ENCODE data around the gene MED17. TPM values are rescaled to one million over a fixed set of nuclear protein-coding genes. Genes with fewer than 3 reads are reported as not detected.
A peak's percentile ranks its signal among the peaks of the same experiment; 100 is the strongest.
"Not testable (repeated sequence)": the region's sequence is repeated elsewhere in the genome, so short reads cannot be mapped to it uniquely, and the experiment has no call there.

MED17 gene
- total and polyA plus RNA-seq, 3 experiments from 2014 or later, result 25.1 to 42.8 (median 39.4) TPM

DNA sequence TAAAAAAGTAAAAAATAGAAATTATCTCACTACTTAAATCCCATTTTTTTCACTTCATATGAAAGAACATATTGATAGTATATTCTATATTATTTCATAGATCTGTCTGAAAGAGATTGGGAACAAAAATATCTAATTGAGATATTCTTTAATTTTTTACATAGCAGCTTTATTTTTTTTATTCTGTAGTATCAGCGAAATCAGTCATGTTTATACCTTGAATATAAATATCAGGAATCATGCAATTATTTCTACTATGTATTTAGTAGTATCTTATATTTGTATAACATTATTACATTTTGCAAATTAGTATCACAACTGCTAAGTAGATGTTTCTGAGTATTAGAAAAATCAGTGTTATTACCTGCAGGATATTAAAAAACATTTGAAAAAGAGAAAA lies 22.2 kb upstream of the MED17 start:
- H3K27me3 ChIP-seq (ENCODE audit: insufficient read depth, low read length, poor library complexity, severe bottlenecking), result no peaks in the 10 kb centered on the region
- no peaks in the 10 kb centered on the region for H3K9me3 ChIP-seq (ENCODE audit: low read length)
- ChIA-PET POLR2A (no interaction called here), CTCF (no interaction called here)
- Mint-ChIP-seq H3K9me3 (no peaks in the 10 kb centered on the region), H3K4me1 (no peaks in the 10 kb centered on the region), H3K27ac (no peak overlapping the region), H3K4me3 (no peak overlapping the region), H3K36me3 (peaks cover 8 to 65% (median 25%) of the 10 kb centered on the region in 3 donors), H3K27me3 (no peaks in the 10 kb centered on the region)
- no peak overlapping the region for H3K27ac ChIP-seq (ENCODE audit: low read depth, low read length)
- DNase-seq, result no peak
- no peaks in the 10 kb centered on the region for H3K36me3 ChIP-seq (ENCODE audit: insufficient read depth, low read length)
- H3K4me3 ChIP-seq (ENCODE audit: low read length), result no peak overlapping the region
- H3K4me1 ChIP-seq (ENCODE audit: insufficient read depth, low read length), result no peaks in the 10 kb centered on the region

DNA sequence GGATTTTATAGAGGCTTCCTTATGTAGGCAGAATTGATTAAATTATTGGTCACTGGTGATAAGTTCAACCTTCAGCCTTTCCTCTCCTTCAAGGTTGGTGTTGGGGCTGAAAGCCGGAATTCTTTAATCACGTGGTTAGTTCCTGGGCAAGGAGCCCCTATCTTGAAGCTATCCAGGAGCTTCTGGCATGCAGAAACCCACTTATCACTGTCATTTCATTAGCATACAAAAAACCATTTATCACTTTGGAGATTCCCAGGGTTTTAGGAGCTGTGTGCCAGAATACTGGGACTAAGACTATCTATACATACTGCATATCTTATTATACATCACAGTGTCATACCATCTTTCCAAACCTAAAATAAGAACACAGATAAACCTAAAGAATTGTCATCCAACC lies 18.5 kb upstream of the MED17 start:
- no peak overlapping the region for H3K4me3 Mint-ChIP-seq
- H3K4me3 ChIP-seq (ENCODE audit: low read length), result no peak overlapping the region
- no peaks in the 10 kb centered on the region for H3K4me1 ChIP-seq (ENCODE audit: insufficient read depth, low read length)
- no peaks in the 10 kb centered on the region for H3K9me3 Mint-ChIP-seq
- CTCF ChIA-PET, result no interaction called here
- no peaks in the 10 kb centered on the region for H3K36me3 ChIP-seq (ENCODE audit: insufficient read depth, low read length)
- H3K9me3 ChIP-seq (ENCODE audit: low read length), result no peaks in the 10 kb centered on the region
- H3K27me3 ChIP-seq (ENCODE audit: insufficient read depth, low read length, poor library complexity, severe bottlenecking), result no peaks in the 10 kb centered on the region
- no peaks in the 10 kb centered on the region for H3K27me3 Mint-ChIP-seq
- H3K4me1 Mint-ChIP-seq, result no peaks in the 10 kb centered on the region
- POLR2A ChIA-PET, result no interaction called here
- no peak overlapping the region for H3K27ac ChIP-seq (ENCODE audit: low read depth, low read length)
- peaks cover 0 to 34% (median 10%) of the 10 kb centered on the region in 3 donors for H3K36me3 Mint-ChIP-seq
- no peak for DNase-seq
- H3K27ac Mint-ChIP-seq, result peak overlapping the region in 1 of 8 donors; percentile 14

DNA sequence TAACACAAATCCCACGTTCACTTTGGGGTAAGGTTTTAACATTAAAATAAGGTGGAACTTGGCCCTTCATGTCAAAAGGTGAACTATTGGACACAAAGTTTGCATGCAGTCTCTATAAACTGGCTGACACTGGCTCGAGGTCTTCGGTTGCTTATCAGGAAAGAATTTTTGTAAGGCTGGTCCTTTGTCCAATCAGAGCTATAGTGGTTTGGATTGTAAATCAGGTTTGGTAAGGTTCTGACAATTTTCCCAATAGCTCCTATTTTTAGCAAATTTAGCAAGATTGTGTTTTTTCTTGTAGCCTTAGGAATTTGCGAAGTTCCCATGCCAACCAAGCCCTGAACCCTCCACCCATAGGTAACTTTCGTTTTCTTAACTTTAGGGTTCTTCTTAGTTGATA lies 17.6 kb upstream of the MED17 start:
- H3K36me3 Mint-ChIP-seq, result peaks cover 0 to 25% (median 5%) of the 10 kb centered on the region in 3 donors
- H3K27ac Mint-ChIP-seq, result no peak overlapping the region
- no peak for DNase-seq
- POLR2A ChIA-PET, result no interaction called here
- H3K27me3 ChIP-seq (ENCODE audit: insufficient read depth, low read length, poor library complexity, severe bottlenecking), result no peaks in the 10 kb centered on the region
- H3K4me3 Mint-ChIP-seq, result no peak overlapping the region
- CTCF ChIA-PET, result interaction anchor here (0.8 kb wide), 1 partner anchor 18 kb away, joined by 3 read pairs; the partner anchor contains the start of gene MED17
- no peaks in the 10 kb centered on the region for H3K27me3 Mint-ChIP-seq
- no peaks in the 10 kb centered on the region for H3K9me3 Mint-ChIP-seq
- no peaks in the 10 kb centered on the region for H3K36me3 ChIP-seq (ENCODE audit: insufficient read depth, low read length)
- H3K9me3 ChIP-seq (ENCODE audit: low read length), result no peaks in the 10 kb centered on the region
- no peaks in the 10 kb centered on the region for H3K4me1 ChIP-seq (ENCODE audit: insufficient read depth, low read length)
- H3K4me1 Mint-ChIP-seq, result no peaks in the 10 kb centered on the region
- no peak overlapping the region for H3K4me3 ChIP-seq (ENCODE audit: low read length)
- no peak overlapping the region for H3K27ac ChIP-seq (ENCODE audit: low read depth, low read length)

DNA sequence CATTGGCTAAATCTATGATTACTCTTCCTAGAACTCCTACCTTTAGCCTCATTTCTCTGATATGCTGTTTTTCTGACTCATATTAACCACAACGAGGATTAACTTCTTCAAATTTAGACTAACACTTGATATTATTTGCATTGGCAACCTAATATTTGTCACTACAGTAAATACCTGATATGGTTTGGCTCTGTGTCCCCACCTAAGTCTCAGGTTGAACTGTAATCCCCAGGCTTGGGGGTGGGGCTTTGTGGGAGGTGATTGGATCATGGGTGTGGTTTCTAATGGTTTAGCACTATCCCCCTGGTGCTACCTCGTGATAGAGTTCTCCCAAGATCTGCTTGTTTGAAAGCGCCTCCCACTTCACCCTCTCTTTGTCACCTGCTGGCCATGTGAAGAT lies 17.1 kb upstream of the MED17 start:
- no peaks in the 10 kb centered on the region for H3K27me3 ChIP-seq (ENCODE audit: insufficient read depth, low read length, poor library complexity, severe bottlenecking)
- H3K27me3 Mint-ChIP-seq, result no peaks in the 10 kb centered on the region
- H3K9me3 Mint-ChIP-seq, result no peaks in the 10 kb centered on the region
- ChIA-PET CTCF (interaction anchor here (0.8 kb wide), 1 partner anchor 17 kb away, joined by 3 read pairs; the partner anchor contains the start of gene MED17), POLR2A (no interaction called here)
- H3K9me3 ChIP-seq (ENCODE audit: low read length), result no peaks in the 10 kb centered on the region
- no peak for DNase-seq
- no peak overlapping the region for H3K4me3 Mint-ChIP-seq
- H3K27ac Mint-ChIP-seq, result peak overlapping the region in 1 of 8 donors; percentile 79
- peaks cover 0 to 24% (median 5%) of the 10 kb centered on the region in 3 donors for H3K36me3 Mint-ChIP-seq
- no peak overlapping the region for H3K27ac ChIP-seq (ENCODE audit: low read depth, low read length)
- H3K4me1 Mint-ChIP-seq, result no peaks in the 10 kb centered on the region
- no peak overlapping the region for H3K4me3 ChIP-seq (ENCODE audit: low read length)
- H3K4me1 ChIP-seq (ENCODE audit: insufficient read depth, low read length), result no peaks in the 10 kb centered on the region
- H3K36me3 ChIP-seq (ENCODE audit: insufficient read depth, low read length), result no peaks in the 10 kb centered on the region

DNA sequence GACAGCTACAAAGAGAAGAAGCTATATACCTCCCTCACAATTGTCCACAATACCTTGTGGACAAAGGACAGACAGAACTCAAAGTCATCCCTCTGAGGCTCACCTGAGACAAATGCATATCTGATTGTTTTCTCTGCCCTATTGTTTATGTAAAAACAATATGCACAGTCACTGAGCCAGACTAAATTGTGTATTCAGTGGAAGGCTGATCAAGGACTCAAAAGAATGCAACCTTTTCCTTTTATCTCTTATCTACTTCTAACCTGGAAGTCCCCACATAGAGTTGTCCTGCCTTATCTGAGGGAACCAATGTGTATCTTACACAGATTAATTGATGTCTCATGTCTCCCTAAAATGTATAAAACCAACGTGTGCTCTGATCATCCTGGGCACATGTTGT lies 13.9 kb upstream of the MED17 start:
- Histone ChIP-seq H3K4me3 (ENCODE audit: low read length) (no peak overlapping the region), H3K9me3 (ENCODE audit: low read length) (no peaks in the 10 kb centered on the region), H3K27ac (ENCODE audit: low read depth, low read length) (no peak overlapping the region), H3K4me1 (ENCODE audit: insufficient read depth, low read length) (no peaks in the 10 kb centered on the region), H3K27me3 (ENCODE audit: insufficient read depth, low read length, poor library complexity, severe bottlenecking) (no peaks in the 10 kb centered on the region), H3K36me3 (ENCODE audit: insufficient read depth, low read length) (no peaks in the 10 kb centered on the region)
- Mint-ChIP-seq H3K4me1 (no peaks in the 10 kb centered on the region), H3K4me3 (no peak overlapping the region), H3K27ac (no peak overlapping the region), H3K36me3 (peaks cover 0 to 4% (median 0%) of the 10 kb centered on the region in 3 donors), H3K27me3 (no peaks in the 10 kb centered on the region), H3K9me3 (no peaks in the 10 kb centered on the region)
- DNase-seq, result no peak
- POLR2A ChIA-PET, result no interaction called here
- CTCF ChIA-PET, result no interaction called here

DNA sequence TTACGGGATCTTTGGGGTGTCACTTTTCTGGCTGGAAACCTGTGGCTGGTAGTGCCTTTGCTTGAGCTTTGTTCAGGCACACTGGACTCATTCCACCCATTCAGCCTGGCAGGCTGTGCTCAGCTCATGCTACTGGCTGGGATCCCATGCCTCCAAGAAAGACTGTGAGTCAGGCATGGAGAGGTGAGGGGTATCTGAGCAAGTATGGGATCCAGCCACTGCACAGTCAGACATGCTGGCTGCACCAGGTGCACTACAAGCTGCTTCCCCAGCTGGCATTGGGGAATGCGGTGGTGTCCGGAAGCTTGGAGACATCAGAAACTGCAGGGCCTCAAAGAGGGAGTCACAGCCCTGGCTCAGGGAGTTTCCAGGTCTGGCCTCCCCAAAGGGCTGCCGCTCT lies 12.0 kb upstream of the MED17 start:
- H3K4me1 Mint-ChIP-seq, result no peaks in the 10 kb centered on the region
- Histone ChIP-seq H3K27ac (ENCODE audit: low read depth, low read length) (no peak overlapping the region), H3K4me3 (ENCODE audit: low read length) (no peak overlapping the region), H3K36me3 (ENCODE audit: insufficient read depth, low read length) (no peaks in the 10 kb centered on the region), H3K4me1 (ENCODE audit: insufficient read depth, low read length) (no peaks in the 10 kb centered on the region), H3K27me3 (ENCODE audit: insufficient read depth, low read length, poor library complexity, severe bottlenecking) (no peaks in the 10 kb centered on the region), H3K9me3 (ENCODE audit: low read length) (no peaks in the 10 kb centered on the region)
- no peak overlapping the region for H3K27ac Mint-ChIP-seq
- H3K9me3 Mint-ChIP-seq, result no peaks in the 10 kb centered on the region
- H3K4me3 Mint-ChIP-seq, result no peak overlapping the region
- no peak for DNase-seq
- H3K27me3 Mint-ChIP-seq, result no peaks in the 10 kb centered on the region
- ChIA-PET POLR2A (no interaction called here), CTCF (no interaction called here)
- H3K36me3 Mint-ChIP-seq, result no peaks in the 10 kb centered on the region

DNA sequence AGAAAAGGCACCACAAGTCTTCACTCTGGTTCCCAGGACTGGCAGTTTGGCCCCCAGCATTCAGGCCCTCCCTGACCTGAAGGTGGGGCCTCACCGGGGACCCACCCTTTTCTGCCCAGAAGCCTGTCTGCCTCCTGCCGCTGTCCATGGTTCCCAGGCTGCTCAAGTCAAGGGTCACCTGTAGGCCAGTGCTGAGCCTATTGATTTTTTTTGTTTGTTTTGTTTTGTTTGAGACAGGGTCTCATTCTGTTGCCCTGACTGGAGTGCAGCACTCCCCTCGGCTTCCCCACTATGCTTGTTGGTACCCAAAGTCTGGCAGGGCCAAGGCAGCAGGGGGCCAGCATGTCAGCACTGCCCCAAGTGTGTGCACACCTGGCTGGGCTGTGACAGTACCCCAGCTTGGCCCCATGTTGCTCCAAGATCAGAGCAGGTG lies 11.0 kb upstream of the MED17 start:
- Histone ChIP-seq H3K36me3 (ENCODE audit: insufficient read depth, low read length) (no peaks in the 10 kb centered on the region), H3K27ac (ENCODE audit: low read depth, low read length) (no peak overlapping the region), H3K9me3 (ENCODE audit: low read length) (no peaks in the 10 kb centered on the region), H3K4me1 (ENCODE audit: insufficient read depth, low read length) (no peaks in the 10 kb centered on the region), H3K27me3 (ENCODE audit: insufficient read depth, low read length, poor library complexity, severe bottlenecking) (no peaks in the 10 kb centered on the region), H3K4me3 (ENCODE audit: low read length) (no peak overlapping the region)
- DNase-seq, result no peak
- H3K27me3 Mint-ChIP-seq, result no peaks in the 10 kb centered on the region
- no peak overlapping the region for H3K4me3 Mint-ChIP-seq
- H3K27ac Mint-ChIP-seq, result no peak overlapping the region
- H3K36me3 Mint-ChIP-seq, result no peaks in the 10 kb centered on the region
- no peaks in the 10 kb centered on the region for H3K4me1 Mint-ChIP-seq
- POLR2A ChIA-PET, result no interaction called here
- no peaks in the 10 kb centered on the region for H3K9me3 Mint-ChIP-seq
- CTCF ChIA-PET, result no interaction called here

DNA sequence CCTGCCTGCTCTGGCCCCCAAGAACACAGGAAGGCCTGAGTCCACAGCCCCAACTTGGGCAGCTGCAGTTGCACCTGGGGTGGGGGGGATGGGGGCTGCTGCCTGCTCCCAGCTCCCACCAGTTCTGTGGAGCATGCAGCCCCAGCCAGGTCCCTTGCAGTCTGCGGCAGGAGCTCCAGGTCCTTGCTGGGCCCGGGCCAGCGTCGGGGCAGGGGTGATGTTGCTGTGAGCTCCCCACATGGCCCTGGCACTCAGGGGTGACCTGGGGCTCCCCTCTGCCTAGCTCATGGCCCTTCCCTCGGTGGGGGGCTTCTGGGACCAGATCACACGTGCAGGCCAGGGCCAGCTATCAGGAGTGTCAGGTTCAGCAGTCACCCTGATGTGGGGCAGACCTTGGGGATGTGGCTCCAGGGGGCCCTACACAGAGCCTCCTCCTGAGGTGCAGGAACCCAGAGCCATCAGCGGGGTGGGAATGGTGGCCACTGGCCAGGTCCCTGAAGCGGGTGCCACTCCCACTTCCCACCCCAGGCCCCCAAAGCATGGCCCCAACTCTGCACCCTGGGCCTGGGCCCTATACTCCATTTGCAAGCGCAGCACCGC lies 10.4 kb upstream of the MED17 start:
- Mint-ChIP-seq H3K27ac (no peak overlapping the region), H3K4me1 (no peaks in the 10 kb centered on the region), H3K36me3 (no peaks in the 10 kb centered on the region), H3K4me3 (no peak overlapping the region), H3K27me3 (no peaks in the 10 kb centered on the region), H3K9me3 (no peaks in the 10 kb centered on the region)
- H3K27me3 ChIP-seq (ENCODE audit: insufficient read depth, low read length, poor library complexity, severe bottlenecking), result no peaks in the 10 kb centered on the region
- H3K9me3 ChIP-seq (ENCODE audit: low read length), result no peaks in the 10 kb centered on the region
- CTCF ChIA-PET, result no interaction called here
- H3K27ac ChIP-seq (ENCODE audit: low read depth, low read length), result no peak overlapping the region
- POLR2A ChIA-PET, result no interaction called here
- no peaks in the 10 kb centered on the region for H3K36me3 ChIP-seq (ENCODE audit: insufficient read depth, low read length)
- H3K4me1 ChIP-seq (ENCODE audit: insufficient read depth, low read length), result no peaks in the 10 kb centered on the region
- DNase-seq, result no peak
- no peak overlapping the region for H3K4me3 ChIP-seq (ENCODE audit: low read length)

DNA sequence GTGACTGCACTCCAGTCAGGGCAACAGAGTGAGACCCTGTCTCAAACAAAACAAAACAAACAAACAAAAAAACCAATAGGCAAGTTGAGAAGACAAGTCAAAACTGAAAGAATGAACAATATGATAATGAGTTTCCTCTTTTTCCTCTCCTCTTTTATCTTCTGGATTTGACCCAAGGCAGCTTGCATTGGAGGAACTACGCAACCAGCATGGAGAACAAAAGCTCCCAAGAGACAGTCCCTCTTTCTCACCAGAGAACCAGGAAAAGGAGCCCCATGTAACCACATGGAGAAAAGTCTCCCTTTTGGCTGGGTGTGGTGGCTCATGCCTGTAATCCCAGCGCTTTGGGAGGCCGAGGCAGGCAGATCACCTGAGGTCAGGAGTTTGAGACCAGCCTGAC lies 9.5 kb upstream of the MED17 start:
- DNase-seq; H3K4me1 ChIP-seq (ENCODE audit: insufficient read depth, low read length); H3K27ac ChIP-seq (ENCODE audit: low read depth, low read length); CTCF ChIA-PET; H3K4me3 ChIP-seq (ENCODE audit: low read length); H3K4me1 Mint-ChIP-seq; H3K36me3 ChIP-seq (ENCODE audit: insufficient read depth, low read length); H3K4me3 Mint-ChIP-seq; POLR2A ChIA-PET; H3K36me3 Mint-ChIP-seq; H3K9me3 Mint-ChIP-seq; H3K27me3 Mint-ChIP-seq; H3K9me3 ChIP-seq (ENCODE audit: low read length); H3K27me3 ChIP-seq (ENCODE audit: insufficient read depth, low read length, poor library complexity, severe bottlenecking); H3K27ac Mint-ChIP-seq: not testable (repeated sequence)
